Inferior parietal cortex (tissue), 1 donor: ENCODE results near the gene ZFAND4.
"Not testable (repeated sequence)": the region's sequence is repeated elsewhere in the genome, so short reads cannot be mapped to it uniquely, and the experiment has no call there.

Source experiments
- DNase-seq: peaks from one replicate; pipeline ENCODE4 v3.0.0-alpha.2; 2016; ENCODE audit errors: extremely low spot score

ZFAND4 gene

GRCh38 chr10:45589868-45590267, 82.7 kb downstream of the ZFAND4 start:
- no peak for DNase-seq

GRCh38 chr10:45589009-45589408, 83.6 kb downstream of the ZFAND4 start:
- DNase-seq = no peak

DNA sequence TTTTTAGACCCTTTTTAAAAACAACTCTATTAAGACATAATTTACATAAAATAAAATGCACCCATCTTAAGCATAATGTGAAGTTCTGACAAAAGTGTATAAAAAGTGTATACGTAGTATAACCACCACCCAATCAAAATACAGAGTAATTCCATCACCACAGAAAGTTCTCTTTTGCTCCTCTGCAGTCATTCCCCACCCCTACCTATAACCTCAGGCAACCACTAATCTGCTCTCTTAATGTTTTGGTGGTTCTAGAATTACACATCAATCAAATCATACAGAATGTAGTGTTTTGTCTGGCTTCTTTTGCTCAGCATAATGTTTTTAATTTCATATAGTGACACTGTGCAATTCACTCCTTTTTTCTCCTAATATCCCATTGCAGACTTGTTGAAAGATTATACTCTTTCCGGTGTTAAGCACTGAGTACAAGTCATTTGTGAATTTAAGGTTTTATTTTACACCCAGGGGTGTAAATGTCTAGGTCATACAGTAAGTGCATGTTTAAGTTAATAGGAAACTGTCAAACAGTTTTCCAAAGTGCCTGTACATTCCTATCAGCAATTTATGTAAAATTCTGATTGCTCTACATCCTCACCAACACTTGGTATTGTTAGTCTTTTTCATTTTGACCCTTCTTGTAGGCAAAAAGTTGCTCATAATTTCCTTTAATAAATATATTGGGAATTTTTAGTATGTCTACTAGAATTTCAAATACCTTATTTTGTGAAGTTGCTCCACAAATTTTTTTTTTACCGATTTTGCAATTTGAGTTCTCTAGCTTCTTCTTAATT, 86.3 kb downstream of the ZFAND4 start:
- DNase-seq = no peak

- DNase-seq = peak; percentile 26
Measured at GRCh38 chr10:45585131-45585530, 87.4 kb downstream of the ZFAND4 start.

DNA sequence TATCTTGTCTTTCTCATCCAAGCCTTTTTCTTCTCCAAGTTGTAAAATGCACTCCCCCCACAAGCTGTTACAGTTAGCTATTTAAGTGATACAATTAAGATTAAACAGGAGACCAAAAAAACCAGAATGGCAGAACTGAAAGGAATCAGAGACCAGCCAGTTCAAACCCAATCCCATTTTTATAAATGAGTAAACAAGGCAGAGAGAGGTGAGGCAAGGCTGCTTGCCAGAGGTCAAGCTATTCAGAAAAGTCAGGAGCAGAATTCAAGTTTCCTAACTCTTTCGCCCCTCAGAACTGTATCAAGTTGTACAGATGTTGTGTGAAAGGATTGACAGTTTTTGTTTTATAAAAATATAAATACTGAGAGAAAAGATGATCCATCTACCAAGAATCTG, 90.2 kb downstream of the ZFAND4 start:
- no peak for DNase-seq

DNA sequence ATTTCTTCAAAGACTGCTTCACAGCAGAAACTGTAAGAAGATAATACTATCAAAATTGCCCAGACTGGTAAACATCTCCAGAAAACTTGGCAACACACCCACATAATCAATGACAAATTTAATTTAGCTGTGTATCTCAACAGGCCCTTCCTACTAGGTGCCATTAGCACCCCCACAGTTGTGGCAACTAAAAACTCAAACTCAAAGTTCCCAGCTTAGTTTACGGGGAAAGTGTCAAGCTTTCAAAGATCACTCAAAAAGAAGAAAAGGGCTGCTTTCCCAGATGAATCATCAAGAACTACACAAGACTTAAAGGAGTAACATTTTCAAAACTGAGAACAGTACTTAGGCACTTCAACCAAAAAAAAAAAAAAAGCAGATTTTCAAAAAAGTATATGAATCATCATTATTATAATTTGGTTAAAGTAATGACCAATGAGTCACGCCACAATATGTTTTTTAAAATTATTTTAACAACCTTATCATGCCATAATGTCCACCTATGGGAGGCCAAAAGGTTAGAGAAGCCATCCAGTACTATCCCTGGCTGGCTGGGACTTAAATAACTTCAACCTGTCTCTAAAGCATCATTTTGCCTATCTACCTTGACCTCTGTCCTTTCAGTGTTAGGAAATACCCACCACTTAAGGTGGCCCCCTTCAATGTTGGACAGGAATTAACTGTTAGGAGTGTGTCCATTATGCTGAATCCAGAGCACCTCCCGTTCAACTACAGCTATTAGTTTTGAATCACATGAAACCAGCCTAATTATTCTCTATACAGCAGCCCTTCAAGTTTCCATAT, 90.8 kb downstream of the ZFAND4 start:
- no peak for DNase-seq

DNA sequence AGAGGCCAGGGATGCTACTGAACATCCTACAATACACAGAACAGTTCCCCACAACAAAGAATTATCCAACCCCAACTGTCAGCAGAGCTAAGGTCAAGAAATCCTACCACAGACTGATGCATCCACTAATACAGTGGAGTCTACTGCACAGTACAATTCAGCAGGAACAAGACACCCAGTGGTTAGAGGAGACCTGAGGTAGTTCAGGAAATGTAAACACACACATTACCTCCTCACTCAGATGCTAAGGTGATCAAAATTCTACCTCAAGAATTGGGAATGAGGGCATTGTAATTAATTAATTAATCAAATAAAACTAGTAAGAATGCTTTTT, 91.4 kb downstream of the ZFAND4 start:
- DNase-seq = no peak

GRCh38 chr10:45580371-45581215, 92.0 kb downstream of the ZFAND4 start:
- no peak for DNase-seq

GRCh38 chr10:45578384-45578971, 94.1 kb downstream of the ZFAND4 start:
- no peak for DNase-seq

GRCh38 chr10:45575966-45576597, 96.5 kb downstream of the ZFAND4 start:
- DNase-seq = no peak

DNA sequence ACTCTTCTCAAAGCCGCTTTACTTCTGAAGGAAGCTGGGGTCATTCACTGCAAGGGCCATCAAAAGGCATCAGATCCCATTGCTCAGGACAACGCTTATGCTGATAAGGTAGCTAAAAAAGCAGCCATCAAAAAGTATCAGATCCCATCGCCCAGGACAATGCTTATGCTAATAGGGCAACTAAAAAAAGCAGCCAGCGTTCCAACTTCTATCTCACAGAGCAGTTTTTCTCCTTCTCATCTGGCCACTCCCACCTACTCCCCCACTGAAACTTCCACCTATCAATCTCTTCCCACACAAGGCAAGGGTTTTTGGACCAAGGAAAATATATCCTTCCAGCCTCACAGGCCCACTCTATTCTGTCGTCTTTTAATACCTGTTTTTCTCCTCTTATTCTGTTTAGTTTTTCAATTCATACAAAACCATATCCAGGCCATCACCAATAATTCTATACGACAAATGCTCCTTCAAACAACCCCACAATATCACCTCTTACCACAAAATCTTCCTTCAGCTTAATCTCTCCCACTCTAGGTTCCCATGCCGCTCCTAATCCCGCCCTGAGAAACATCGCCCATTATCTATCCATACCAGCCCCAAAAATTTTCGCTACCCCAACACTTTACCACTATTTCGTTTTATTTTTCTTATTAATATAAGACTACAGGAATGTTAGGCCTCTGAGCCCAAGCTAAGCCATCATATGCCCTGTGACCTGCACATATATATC, 97.4 kb downstream of the ZFAND4 start:
- DNase-seq = not testable (repeated sequence)

- no peak for DNase-seq
Measured at GRCh38 chr10:45569471-45569870, 103.1 kb downstream of the ZFAND4 start.

- DNase-seq = no peak
Measured at GRCh38 chr10:45566415-45566814, 106.2 kb downstream of the ZFAND4 start.
